GM12874 (cell line): ENCODE data around the gene KCTD4.

ENCODE experiments used
- TF ChIP-seq, protein P1 (sequence below): IDR thresholded peaks from 2 replicates; pipeline ENCODE4 v1.5.1; 2011; ENCODE audit warnings: low read depth, mild to moderate bottlenecking, control low read depth, low read length, moderate library complexity; ENCODE audit not compliant: insufficient read depth

KCTD4 gene

DNA sequence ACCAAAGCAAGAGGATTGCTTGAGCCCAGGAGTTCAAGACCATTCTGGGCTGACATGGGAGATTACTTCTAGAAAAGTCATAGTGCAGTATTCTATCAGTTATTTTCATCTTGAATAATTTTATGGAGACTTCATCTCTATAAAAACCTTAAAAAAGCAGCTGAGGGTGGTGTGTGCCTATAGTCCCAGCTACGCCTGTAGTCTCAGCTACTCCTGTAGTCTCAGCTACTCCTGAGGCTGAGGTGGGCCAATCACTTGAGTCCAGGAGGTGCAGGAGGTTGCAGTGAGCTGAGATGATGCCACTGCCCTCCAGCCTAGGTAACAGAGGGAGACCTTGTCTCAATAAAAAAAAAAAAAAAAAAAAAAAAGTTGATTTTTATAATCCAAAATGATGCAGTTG is 22.1 kb upstream of the KCTD4 start:
- TF ChIP-seq, protein P1, sequence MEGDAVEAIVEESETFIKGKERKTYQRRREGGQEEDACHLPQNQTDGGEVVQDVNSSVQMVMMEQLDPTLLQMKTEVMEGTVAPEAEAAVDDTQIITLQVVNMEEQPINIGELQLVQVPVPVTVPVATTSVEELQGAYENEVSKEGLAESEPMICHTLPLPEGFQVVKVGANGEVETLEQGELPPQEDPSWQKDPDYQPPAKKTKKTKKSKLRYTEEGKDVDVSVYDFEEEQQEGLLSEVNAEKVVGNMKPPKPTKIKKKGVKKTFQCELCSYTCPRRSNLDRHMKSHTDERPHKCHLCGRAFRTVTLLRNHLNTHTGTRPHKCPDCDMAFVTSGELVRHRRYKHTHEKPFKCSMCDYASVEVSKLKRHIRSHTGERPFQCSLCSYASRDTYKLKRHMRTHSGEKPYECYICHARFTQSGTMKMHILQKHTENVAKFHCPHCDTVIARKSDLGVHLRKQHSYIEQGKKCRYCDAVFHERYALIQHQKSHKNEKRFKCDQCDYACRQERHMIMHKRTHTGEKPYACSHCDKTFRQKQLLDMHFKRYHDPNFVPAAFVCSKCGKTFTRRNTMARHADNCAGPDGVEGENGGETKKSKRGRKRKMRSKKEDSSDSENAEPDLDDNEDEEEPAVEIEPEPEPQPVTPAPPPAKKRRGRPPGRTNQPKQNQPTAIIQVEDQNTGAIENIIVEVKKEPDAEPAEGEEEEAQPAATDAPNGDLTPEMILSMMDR, result no peak

DNA sequence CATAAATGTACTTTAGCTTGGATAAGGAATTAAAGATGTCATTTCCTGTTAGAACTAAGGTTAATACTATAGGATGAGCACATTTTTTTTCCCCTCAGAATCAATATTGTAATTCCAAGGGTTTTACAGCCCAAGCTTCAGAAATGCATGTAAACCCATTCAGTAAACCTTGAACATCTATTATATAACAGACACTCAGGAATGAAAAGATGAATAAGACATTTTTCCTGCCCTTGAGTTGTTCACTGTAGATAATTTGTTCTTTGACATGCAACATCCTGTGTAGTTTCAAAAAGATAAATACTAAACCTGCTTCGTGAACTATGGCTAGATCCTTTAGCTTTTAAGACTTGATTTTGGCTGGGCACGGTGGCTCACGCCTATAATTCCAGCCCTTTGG is 21.7 kb upstream of the KCTD4 start:
- TF ChIP-seq, protein P1, result no peak

DNA sequence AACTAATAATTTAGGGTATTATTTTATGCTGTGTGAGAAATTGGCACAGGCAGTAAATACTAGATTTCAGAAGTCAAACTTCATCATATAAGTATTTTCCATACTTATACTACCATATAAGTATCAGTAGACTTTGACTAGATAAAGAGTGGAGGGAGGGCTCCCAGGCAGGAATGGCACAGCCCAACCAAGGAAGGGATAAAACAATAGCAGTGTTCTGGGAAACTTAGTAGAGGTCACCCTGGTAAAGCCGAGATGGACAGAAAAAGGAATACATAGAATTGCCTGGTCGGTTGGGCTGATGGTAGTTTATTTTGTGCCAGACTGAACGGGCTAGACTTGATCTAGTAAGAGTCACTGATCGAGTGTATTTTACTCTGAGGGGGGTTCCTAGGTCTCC is 19.6 kb upstream of the KCTD4 start:
- TF ChIP-seq, protein P1, result no peak

DNA sequence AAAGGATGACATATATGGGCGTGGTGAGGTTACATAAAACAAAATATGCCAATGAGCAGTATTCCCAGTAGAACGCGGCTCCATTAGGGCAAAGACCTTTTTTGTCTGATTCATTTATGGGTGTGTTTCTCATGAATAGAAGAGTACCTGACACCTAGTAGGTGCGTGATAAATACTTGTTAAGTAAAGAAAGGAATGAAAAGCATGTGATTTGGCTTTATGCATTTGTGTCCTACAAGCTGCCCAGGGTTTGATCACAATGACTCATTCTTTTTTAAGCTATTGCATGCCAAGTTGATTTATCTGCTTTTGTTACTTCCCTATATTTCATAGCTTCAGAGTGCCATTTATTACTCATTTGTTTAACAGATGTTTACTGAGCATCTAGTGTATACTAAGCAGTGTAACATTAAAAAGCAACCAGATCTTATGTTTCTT is 19.1 kb upstream of the KCTD4 start:
- TF ChIP-seq, protein P1, result no peak

DNA sequence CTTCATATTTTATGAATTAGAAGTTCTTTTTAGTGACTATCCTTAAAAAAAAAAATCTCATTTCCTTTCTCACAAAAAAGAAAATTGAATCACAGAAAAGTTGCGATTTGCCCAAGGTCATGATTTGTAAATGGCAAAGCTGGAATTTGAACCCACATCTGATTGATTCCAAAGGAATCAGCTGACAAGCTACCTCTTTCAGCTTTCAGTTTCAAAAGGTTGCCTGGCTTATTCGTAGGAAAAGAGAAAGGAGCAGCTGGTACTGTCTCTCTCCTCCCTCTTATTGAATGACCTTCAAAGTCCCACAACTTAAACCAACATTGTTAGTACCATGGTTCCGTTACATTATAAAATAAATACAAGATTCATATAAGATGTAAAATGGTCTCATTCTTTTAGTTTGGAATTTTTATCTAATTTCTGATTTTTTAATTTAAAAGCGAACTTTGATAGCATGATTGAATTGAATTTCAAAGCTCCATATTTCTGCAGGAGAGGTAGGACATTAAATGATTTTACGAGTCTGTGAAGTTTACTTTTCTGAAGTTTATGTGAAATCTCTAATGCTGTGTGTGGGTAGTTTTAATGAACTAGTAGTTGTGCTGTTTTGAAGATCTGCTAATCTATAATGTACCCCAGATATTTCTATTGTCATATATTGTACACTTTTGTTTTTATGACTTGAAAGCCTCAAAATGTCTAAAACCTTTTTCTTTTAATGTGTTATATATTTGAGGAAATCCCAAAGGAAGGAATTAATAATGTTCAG is 18.5 kb upstream of the KCTD4 start:
- TF ChIP-seq, protein P1, result no peak

DNA sequence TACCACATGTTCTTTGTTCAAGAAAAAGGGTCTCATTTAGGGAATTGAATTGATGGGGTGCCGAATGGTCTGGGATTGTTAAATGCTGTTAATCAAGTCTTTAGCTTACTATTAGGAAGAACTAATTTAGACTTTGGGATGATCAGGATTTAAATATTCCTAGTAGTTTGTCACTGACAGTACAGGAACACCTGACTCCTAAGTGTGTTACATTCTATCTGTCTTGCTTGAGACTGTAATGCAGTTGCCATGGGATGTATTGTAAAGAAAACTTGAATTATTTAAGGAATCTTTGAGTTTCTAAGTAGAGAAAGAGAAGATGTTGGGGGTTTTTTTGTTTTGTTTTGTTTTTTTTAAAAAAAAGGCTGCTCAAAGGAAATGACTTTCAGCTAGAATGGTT is 17.8 kb upstream of the KCTD4 start:
- TF ChIP-seq, protein P1, result no peak

DNA sequence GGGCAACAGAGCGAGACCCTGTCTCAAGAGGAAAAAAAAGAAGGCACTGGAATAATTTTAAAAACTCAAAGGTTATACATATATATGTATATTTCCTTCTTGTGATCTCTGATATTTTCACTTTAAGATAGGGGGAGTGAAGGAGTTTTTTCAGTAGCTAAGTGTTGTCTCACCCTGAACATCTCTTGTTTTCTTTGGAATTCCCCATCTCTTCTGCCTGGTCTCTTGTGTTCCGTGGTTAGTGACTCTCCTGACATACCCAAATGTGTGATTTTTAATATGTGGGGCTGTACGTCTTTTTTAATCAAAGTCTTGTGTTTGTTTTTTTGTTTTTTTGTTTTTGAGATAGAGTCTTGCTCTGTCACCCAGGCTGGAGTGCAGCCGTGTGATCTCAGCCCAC is 15.3 kb upstream of the KCTD4 start:
- TF ChIP-seq, protein P1, result no peak
